Mesendoderm (in vitro differentiated cells): Measurements from ENCODE around the gene ADAMTS9.
A peak's percentile ranks its signal among the peaks of the same experiment; 100 is the strongest.
"Not testable (repeated sequence)": the region's sequence is repeated elsewhere in the genome, so short reads cannot be mapped to it uniquely, and the experiment has no call there.

Experiments
- DNase-seq: peaks from one replicate; pipeline ENCODE4 v3.0.0; 2013
- H2AK5ac ChIP-seq: 2 replicates; pipeline ENCODE4 v1.6.1; 2013; ENCODE audit warnings: low read length, inconsistent platforms
- H2BK120ac ChIP-seq: 2 replicates; pipeline ENCODE4 v1.6.1; 2013; ENCODE audit warnings: low read depth, mild to moderate bottlenecking, low read length, moderate library complexity, mixed read lengths
- H2BK15ac ChIP-seq: replicated peaks from 2 replicates; pipeline ENCODE4 v1.6.1; 2013; ENCODE audit warnings: low read depth, mild to moderate bottlenecking, moderate library complexity
- H2BK5ac ChIP-seq: 2 replicates; pipeline ENCODE4 v1.6.1; 2013; ENCODE audit warnings: low read length, inconsistent platforms
- H3K18ac ChIP-seq: 2 replicates; pipeline ENCODE4 v1.6.1; 2013; ENCODE audit warnings: mild to moderate bottlenecking, low read length, mixed read lengths
- H3K23ac ChIP-seq: one replicate; pipeline ENCODE4 v1.6.1; 2013; ENCODE audit warnings: low read length
- H3K27ac ChIP-seq: 2 replicates; pipeline ENCODE4 v1.5.1; 2013; ENCODE audit warnings: low read depth, mild to moderate bottlenecking, inconsistent platforms, low read length, moderate library complexity
- H3K27me3 ChIP-seq: 2 replicates; pipeline ENCODE4 v1.6.1; 2013; ENCODE audit warnings: low read length, control low read depth, mild to moderate bottlenecking, inconsistent platforms; ENCODE audit not compliant: insufficient read depth, poor library complexity
- H3K36me3 ChIP-seq: 2 replicates; pipeline ENCODE4 v1.6.1; 2013; ENCODE audit warnings: low read length, inconsistent platforms; ENCODE audit not compliant: control insufficient read depth, insufficient read depth
- H3K4ac ChIP-seq: one replicate; pipeline ENCODE4 v1.6.1; 2013; ENCODE audit warnings: low read depth, mild to moderate bottlenecking, low read length, moderate library complexity
- H3K4me1 ChIP-seq: 2 replicates; pipeline ENCODE4 v1.6.1; 2013; ENCODE audit warnings: low read depth, low read length, inconsistent platforms; ENCODE audit not compliant: control insufficient read depth
- H3K4me2 ChIP-seq: 2 replicates; pipeline ENCODE4 v1.6.1; 2013; ENCODE audit warnings: low read length
- H3K4me3 ChIP-seq: 2 replicates; pipeline ENCODE4 v1.5.1; 2013; ENCODE audit warnings: mild to moderate bottlenecking, low read length
- H3K56ac ChIP-seq: one replicate; pipeline ENCODE4 v1.6.1; 2013; ENCODE audit warnings: low read length
- H3K79me1 ChIP-seq: 2 replicates; pipeline ENCODE4 v1.6.1; 2013; ENCODE audit warnings: low read length, inconsistent platforms
- H3K79me2 ChIP-seq: 2 replicates; pipeline ENCODE4 v1.6.1; 2013; ENCODE audit warnings: mild to moderate bottlenecking, low read length; ENCODE audit not compliant: control insufficient read depth, insufficient read depth
- H3K9ac ChIP-seq: 2 replicates; pipeline ENCODE4 v1.6.1; 2013; ENCODE audit warnings: low read length, inconsistent platforms
- H4K5ac ChIP-seq: one replicate; pipeline ENCODE4 v1.6.1; 2013; ENCODE audit warnings: low read length
- H4K8ac ChIP-seq: one replicate; pipeline ENCODE4 v1.6.1; 2013; ENCODE audit warnings: low read depth, mild to moderate bottlenecking, control low read depth, low read length, moderate library complexity
- WGBS: extraction: QIAGEN DNeasy Blood & Tissue Kit; methylation state at CpG from one replicate; pipeline ENCODE4 v1.1.7; 2013; ENCODE audit warnings: low lambda C conversion rate, missing lambda C conversion rate; ENCODE audit not compliant: insufficient coverage; ENCODE audit errors: extremely low coverage; 5-methylcytosine and 5-hydroxymethylcytosine counted together

Gene ADAMTS9

GRCh38 chr3:64550745-64551144 is 137.1 kb downstream of the ADAMTS9 start:
- Histone ChIP-seq H3K4me1 (no peaks in the 10 kb centered on the region), H3K18ac (no peak overlapping the region), H3K4me3 (no peak overlapping the region), H3K79me1 (no peaks in the 10 kb centered on the region), H2BK15ac (no peak overlapping the region), H3K4ac (no peak overlapping the region), H4K8ac (no peak overlapping the region), H3K36me3 (no peaks in the 10 kb centered on the region), H4K5ac (no peak overlapping the region), H2BK5ac (no peak overlapping the region), H3K4me2 (no peak overlapping the region), H3K27ac (no peak overlapping the region), H3K23ac (no peak overlapping the region), H2BK120ac (no peak overlapping the region), H3K9ac (no peak overlapping the region), H3K79me2 (no peaks in the 10 kb centered on the region), H3K56ac (no peak overlapping the region), H2AK5ac (no peak overlapping the region), H3K27me3 (no peaks in the 10 kb centered on the region)
- no CpG with 5 or more reads among the region's 15 CpGs for WGBS
- DNase-seq = no peak

- H3K4me1 ChIP-seq = no peaks in the 10 kb centered on the region
- H3K18ac ChIP-seq = no peak overlapping the region
- H3K4me2 ChIP-seq = no peak overlapping the region
- no peak overlapping the region for H2BK15ac ChIP-seq
- no peaks in the 10 kb centered on the region for H3K79me1 ChIP-seq
- no peaks in the 10 kb centered on the region for H3K79me2 ChIP-seq
- no peak overlapping the region for H2AK5ac ChIP-seq
- H4K8ac ChIP-seq = no peak overlapping the region
- no peak overlapping the region for H2BK5ac ChIP-seq
- H3K36me3 ChIP-seq = no peaks in the 10 kb centered on the region
- DNase-seq = no peak
- H4K5ac ChIP-seq = no peak overlapping the region
- H3K27me3 ChIP-seq = no peaks in the 10 kb centered on the region
- H3K4ac ChIP-seq = no peak overlapping the region
- H3K56ac ChIP-seq = no peak overlapping the region
- no CpG with 5 or more reads among the region's 3 CpGs for WGBS
- H3K27ac ChIP-seq = no peak overlapping the region
- no peak overlapping the region for H3K23ac ChIP-seq
- no peak overlapping the region for H3K9ac ChIP-seq
- H3K4me3 ChIP-seq = no peak overlapping the region
- H2BK120ac ChIP-seq = no peak overlapping the region
Observed at GRCh38 chr3:64549869-64550268, 137.9 kb downstream of the ADAMTS9 start.

GRCh38 chr3:64548200-64548889 is 139.5 kb downstream of the ADAMTS9 start:
- no peak overlapping the region for H3K56ac ChIP-seq
- no peak overlapping the region for H2BK5ac ChIP-seq
- no peak overlapping the region for H3K27ac ChIP-seq
- no peaks in the 10 kb centered on the region for H3K27me3 ChIP-seq
- no peak overlapping the region for H3K4me2 ChIP-seq
- no peaks in the 10 kb centered on the region for H3K79me2 ChIP-seq
- H2BK15ac ChIP-seq = no peak overlapping the region
- no peaks in the 10 kb centered on the region for H3K4me1 ChIP-seq
- H4K8ac ChIP-seq = no peak overlapping the region
- no peak overlapping the region for H3K4ac ChIP-seq
- no peak overlapping the region for H3K9ac ChIP-seq
- no peak overlapping the region for H2AK5ac ChIP-seq
- no peak overlapping the region for H3K4me3 ChIP-seq
- no peak overlapping the region for H3K23ac ChIP-seq
- no peaks in the 10 kb centered on the region for H3K79me1 ChIP-seq
- no peak for DNase-seq
- H4K5ac ChIP-seq = no peak overlapping the region
- no peak overlapping the region for H3K18ac ChIP-seq
- no CpG with 5 or more reads among the region's 6 CpGs for WGBS
- no peak overlapping the region for H2BK120ac ChIP-seq
- no peaks in the 10 kb centered on the region for H3K36me3 ChIP-seq

GRCh38 chr3:64546856-64547255 is 140.9 kb downstream of the ADAMTS9 start:
- no peak overlapping the region for H3K18ac ChIP-seq
- no peak overlapping the region for H4K5ac ChIP-seq
- no peak overlapping the region for H2AK5ac ChIP-seq
- H3K79me1 ChIP-seq = no peaks in the 10 kb centered on the region
- H2BK15ac ChIP-seq = no peak overlapping the region
- no peak for DNase-seq
- no peak overlapping the region for H3K9ac ChIP-seq
- H3K4me1 ChIP-seq = no peaks in the 10 kb centered on the region
- H3K36me3 ChIP-seq = no peaks in the 10 kb centered on the region
- no peaks in the 10 kb centered on the region for H3K27me3 ChIP-seq
- H3K27ac ChIP-seq = peak overlapping the region; percentile 31
- no peak overlapping the region for H4K8ac ChIP-seq
- H3K4ac ChIP-seq = no peak overlapping the region
- H2BK5ac ChIP-seq = no peak overlapping the region
- no peak overlapping the region for H3K56ac ChIP-seq
- H3K23ac ChIP-seq = no peak overlapping the region
- no peak overlapping the region for H3K4me3 ChIP-seq
- H3K4me2 ChIP-seq = no peak overlapping the region
- H2BK120ac ChIP-seq = no peak overlapping the region
- no peaks in the 10 kb centered on the region for H3K79me2 ChIP-seq
- WGBS = no CpG with 5 or more reads among the region's 8 CpGs

GRCh38 chr3:64545239-64545638 is 142.6 kb downstream of the ADAMTS9 start:
- H3K56ac ChIP-seq, H3K79me1 ChIP-seq, H3K9ac ChIP-seq, H3K23ac ChIP-seq, H3K4me3 ChIP-seq, H3K4me1 ChIP-seq, H4K5ac ChIP-seq, DNase-seq, H2BK15ac ChIP-seq, H3K79me2 ChIP-seq, H3K27ac ChIP-seq, H3K27me3 ChIP-seq, H3K36me3 ChIP-seq, H4K8ac ChIP-seq, H3K4ac ChIP-seq, H3K4me2 ChIP-seq, H2BK120ac ChIP-seq, H2AK5ac ChIP-seq, H2BK5ac ChIP-seq, H3K18ac ChIP-seq: not testable (repeated sequence)
- no CpG with 5 or more reads among the region's 3 CpGs for WGBS

GRCh38 chr3:64541803-64542202 is 146.0 kb downstream of the ADAMTS9 start:
- Histone ChIP-seq H3K23ac (no peak overlapping the region), H3K79me2 (no peaks in the 10 kb centered on the region), H3K56ac (no peak overlapping the region), H3K36me3 (peaks cover 1% of the 10 kb centered on the region), H3K18ac (no peak overlapping the region), H3K27me3 (no peaks in the 10 kb centered on the region), H4K5ac (no peak overlapping the region), H3K9ac (no peak overlapping the region), H2BK120ac (no peak overlapping the region), H4K8ac (no peak overlapping the region), H3K27ac (no peak overlapping the region), H3K4ac (no peak overlapping the region), H3K4me2 (no peak overlapping the region), H3K79me1 (no peaks in the 10 kb centered on the region), H3K4me1 (no peaks in the 10 kb centered on the region), H2BK5ac (no peak overlapping the region), H2AK5ac (no peak overlapping the region), H2BK15ac (no peak overlapping the region), H3K4me3 (no peak overlapping the region)
- WGBS = no CpG with 5 or more reads among the region's 4 CpGs
- DNase-seq = no peak
